WERI-Rb-1 (cell line): ENCODE results near the gene TOP2A.

Source experiments
- DNase-seq: peaks from one replicate; pipeline ENCODE4 v3.0.0-alpha.2; 2020
- H3K27ac ChIP-seq: fragments of 250-450 bp; sonication (Bioruptor Pico); 2 replicates; pipeline ENCODE4 v1.5.1; 2020; ENCODE audit warnings: mild to moderate bottlenecking, moderate library complexity
- H3K27me3 ChIP-seq: fragments of 250-450 bp; sonication (Bioruptor Pico); 2 replicates; pipeline ENCODE4 v1.5.1; 2021; ENCODE audit warnings: mild to moderate bottlenecking, low read depth, moderate library complexity; ENCODE audit not compliant: insufficient read depth, severe bottlenecking
- H3K36me3 ChIP-seq: fragments of 250-450 bp; sonication (Bioruptor Pico); 2 replicates; pipeline ENCODE4 v1.5.1; 2020; ENCODE audit warnings: mild to moderate bottlenecking, moderate library complexity
- H3K4me3 ChIP-seq: 2 replicates; pipeline ENCODE4 v1.5.1; 2011; ENCODE audit warnings: low read depth, mild to moderate bottlenecking, control low read depth, low read length
- H3K9me3 ChIP-seq: fragments of 250-450 bp; sonication (Bioruptor Pico); 2 replicates; pipeline ENCODE4 v1.5.1; 2021; ENCODE audit warnings: mild to moderate bottlenecking, moderate library complexity; ENCODE audit not compliant: severe bottlenecking
- TF ChIP-seq, protein P1 (sequence below): IDR thresholded peaks from 2 replicates; pipeline ENCODE4 v1.5.1; 2011; ENCODE audit warnings: low read depth, mild to moderate bottlenecking, control low read depth, inconsistent platforms, low read length

The TOP2A gene

DNA sequence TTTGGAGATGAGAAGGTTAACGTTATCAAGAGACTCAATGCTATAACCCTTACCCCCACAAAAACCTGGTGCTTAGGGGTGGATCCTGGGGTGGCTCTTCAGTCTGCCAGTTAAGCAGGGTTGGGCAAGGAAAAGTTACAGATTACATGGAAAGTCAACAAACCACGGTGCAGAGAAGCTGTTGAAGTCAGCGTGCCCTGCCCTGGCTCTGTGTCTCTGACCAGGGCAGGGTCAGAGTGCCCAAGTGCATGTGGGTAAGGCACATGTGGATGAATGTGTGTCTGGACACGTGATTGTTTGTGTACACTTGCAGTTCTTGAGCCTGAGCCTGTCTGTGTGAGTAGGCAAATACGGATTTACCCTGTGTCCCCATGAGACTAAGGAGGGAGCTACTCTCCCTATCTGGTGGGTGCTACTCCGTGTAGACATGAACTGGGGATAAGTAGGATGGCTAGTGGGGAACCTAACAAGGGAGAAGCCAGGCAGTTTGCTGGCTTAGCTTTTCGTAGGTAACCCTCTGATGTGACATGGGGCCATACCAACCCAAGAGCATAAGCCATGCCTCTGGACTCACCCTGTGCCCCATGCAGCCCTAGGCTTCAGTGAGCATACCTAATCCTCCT lies 31.1 kb upstream of the TOP2A start:
- H3K4me3 ChIP-seq: no peak overlapping the region
- no peaks in the 10 kb centered on the region for H3K9me3 ChIP-seq
- no peaks in the 10 kb centered on the region for H3K27me3 ChIP-seq
- peaks cover 14% of the 10 kb centered on the region for H3K36me3 ChIP-seq
- TF ChIP-seq, protein P1, sequence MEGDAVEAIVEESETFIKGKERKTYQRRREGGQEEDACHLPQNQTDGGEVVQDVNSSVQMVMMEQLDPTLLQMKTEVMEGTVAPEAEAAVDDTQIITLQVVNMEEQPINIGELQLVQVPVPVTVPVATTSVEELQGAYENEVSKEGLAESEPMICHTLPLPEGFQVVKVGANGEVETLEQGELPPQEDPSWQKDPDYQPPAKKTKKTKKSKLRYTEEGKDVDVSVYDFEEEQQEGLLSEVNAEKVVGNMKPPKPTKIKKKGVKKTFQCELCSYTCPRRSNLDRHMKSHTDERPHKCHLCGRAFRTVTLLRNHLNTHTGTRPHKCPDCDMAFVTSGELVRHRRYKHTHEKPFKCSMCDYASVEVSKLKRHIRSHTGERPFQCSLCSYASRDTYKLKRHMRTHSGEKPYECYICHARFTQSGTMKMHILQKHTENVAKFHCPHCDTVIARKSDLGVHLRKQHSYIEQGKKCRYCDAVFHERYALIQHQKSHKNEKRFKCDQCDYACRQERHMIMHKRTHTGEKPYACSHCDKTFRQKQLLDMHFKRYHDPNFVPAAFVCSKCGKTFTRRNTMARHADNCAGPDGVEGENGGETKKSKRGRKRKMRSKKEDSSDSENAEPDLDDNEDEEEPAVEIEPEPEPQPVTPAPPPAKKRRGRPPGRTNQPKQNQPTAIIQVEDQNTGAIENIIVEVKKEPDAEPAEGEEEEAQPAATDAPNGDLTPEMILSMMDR: no peak
- DNase-seq: peak; percentile 61
- H3K27ac ChIP-seq: no peak overlapping the region

GRCh38 chr17:40448213-40448638 lies 30.5 kb upstream of the TOP2A start:
- DNase-seq: no peak
- H3K27me3 ChIP-seq: no peaks in the 10 kb centered on the region
- no peak overlapping the region for H3K27ac ChIP-seq
- TF ChIP-seq, protein P1: no peak
- no peak overlapping the region for H3K4me3 ChIP-seq
- H3K36me3 ChIP-seq: peaks cover 9% of the 10 kb centered on the region
- H3K9me3 ChIP-seq: no peaks in the 10 kb centered on the region

DNA sequence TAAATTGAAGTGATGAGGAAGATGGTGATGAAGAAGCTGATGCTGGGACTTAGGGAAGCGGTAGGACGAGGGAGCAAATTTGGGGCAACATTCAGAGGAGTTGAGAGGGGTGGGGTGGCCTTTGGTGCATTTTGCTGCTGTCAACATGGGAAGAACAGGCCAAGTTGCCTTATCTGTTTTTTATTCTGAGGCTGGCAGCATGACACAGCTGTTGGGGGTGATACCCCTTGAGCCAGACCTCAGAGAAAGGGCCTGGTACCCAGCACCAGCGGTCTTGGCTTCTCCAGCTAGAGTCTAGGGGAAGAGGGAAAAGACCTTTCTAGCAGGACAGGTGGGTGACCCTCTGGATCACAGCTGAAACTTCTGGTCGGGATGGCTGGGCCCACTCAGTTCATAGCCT lies 30.1 kb upstream of the TOP2A start:
- Histone ChIP-seq H3K36me3 (peaks cover 5% of the 10 kb centered on the region), H3K4me3 (no peak overlapping the region), H3K27me3 (no peaks in the 10 kb centered on the region), H3K27ac (no peak overlapping the region), H3K9me3 (no peaks in the 10 kb centered on the region)
- TF ChIP-seq, protein P1: no peak
- no peak for DNase-seq

- H3K4me3 ChIP-seq: no peak overlapping the region
- no peak for DNase-seq
- no peaks in the 10 kb centered on the region for H3K9me3 ChIP-seq
- TF ChIP-seq, protein P1: no peak
- H3K36me3 ChIP-seq: peaks cover under 1% of the 10 kb centered on the region
- H3K27ac ChIP-seq: no peak overlapping the region
- no peaks in the 10 kb centered on the region for H3K27me3 ChIP-seq
Measured at GRCh38 chr17:40447148-40447644, 29.5 kb upstream of the TOP2A start.

GRCh38 chr17:40445751-40446468 lies 28.2 kb upstream of the TOP2A start:
- Histone ChIP-seq H3K27ac (no peak overlapping the region), H3K9me3 (no peaks in the 10 kb centered on the region), H3K4me3 (no peak overlapping the region), H3K36me3 (no peaks in the 10 kb centered on the region; the same call in 1 of the 2 replicates), H3K27me3 (no peaks in the 10 kb centered on the region)
- DNase-seq: no peak
- TF ChIP-seq, protein P1: no peak
